HEK293 (cell line): Measurements from ENCODE around the gene RFTN1.

Source experiments
- KLF9 ChIP-seq: fragments of 450-650 bp; formaldehyde crosslinking; IDR thresholded peaks from 2 replicates; pipeline ENCODE4 v1.5.1; 2016; ENCODE audit warnings: missing biosample characterization, missing genetic modification characterization, low read depth
- RBAK ChIP-seq: fragments of 450-650 bp; formaldehyde crosslinking; IDR thresholded peaks from 2 replicates; pipeline ENCODE4 v1.5.1; 2016; ENCODE audit warnings: missing biosample characterization, missing genetic modification characterization
- YY1 ChIP-seq: fragments of 450-650 bp; formaldehyde crosslinking; IDR thresholded peaks from 2 replicates; pipeline ENCODE4 v1.5.1; 2018; ENCODE audit warnings: missing biosample characterization, missing genetic modification characterization
- ZNF138 ChIP-seq: fragments of 450-650 bp; formaldehyde crosslinking; IDR thresholded peaks from 2 replicates; pipeline ENCODE4 v1.5.1; 2016; ENCODE audit warnings: missing biosample characterization, missing genetic modification characterization, borderline replicate concordance
- ZNF341 ChIP-seq: fragments of 450-650 bp; formaldehyde crosslinking; IDR thresholded peaks from 2 replicates; pipeline ENCODE4; 2016; ENCODE audit warnings: low read depth, missing biosample characterization, missing genetic modification characterization
- ZNF785 ChIP-seq: fragments of 450-650 bp; formaldehyde crosslinking; IDR thresholded peaks from 2 replicates; pipeline ENCODE4 v1.5.1; 2016; ENCODE audit warnings: missing biosample characterization, missing genetic modification characterization
- ZXDB ChIP-seq: fragments of 450-650 bp; formaldehyde crosslinking; IDR thresholded peaks from 2 replicates; pipeline ENCODE4 v1.5.1; 2016; ENCODE audit warnings: missing biosample characterization, missing genetic modification characterization
- TF ChIP-seq, protein P1 (sequence below): fragments of 450-650 bp; formaldehyde crosslinking; IDR thresholded peaks from 2 replicates; pipeline ENCODE4 v1.5.1; 2017; ENCODE audit warnings: missing biosample characterization, mild to moderate bottlenecking, missing genetic modification characterization, moderate library complexity
- TF ChIP-seq, protein P2 (sequence below): fragments of 450-650 bp; formaldehyde crosslinking; optimal IDR thresholded peaks from 2 replicates; pipeline ENCODE3; 2016; ENCODE audit warnings: missing biosample characterization, mild to moderate bottlenecking, missing genetic modification characterization
- TF ChIP-seq, protein P3 (sequence below): fragments of 450-650 bp; formaldehyde crosslinking; IDR thresholded peaks from 2 replicates; pipeline ENCODE4 v1.5.1; 2016; ENCODE audit warnings: missing biosample characterization, missing genetic modification characterization
- TF ChIP-seq, protein P4 (sequence below): fragments of 450-650 bp; IDR thresholded peaks from 2 replicates; pipeline ENCODE4 v1.5.1; 2018; ENCODE audit warnings: missing biosample characterization, missing genetic modification characterization

DNA sequence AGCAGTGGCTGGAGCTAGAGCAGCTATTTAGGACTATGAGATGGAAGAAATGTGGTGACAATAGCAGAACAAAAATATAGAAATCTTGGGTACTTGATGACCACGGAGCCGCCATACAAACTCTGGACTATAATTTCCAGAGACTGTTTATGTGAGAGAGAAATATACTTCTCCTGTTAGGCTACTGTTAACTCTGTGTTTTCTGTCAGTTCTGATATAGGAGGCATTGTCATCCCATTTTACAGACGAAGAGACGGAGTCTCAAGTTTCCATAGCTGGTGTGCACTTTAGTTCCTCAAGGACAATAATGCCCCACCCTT, 22.8 kb upstream of the RFTN1 start:
- TF ChIP-seq RBAK (tag by site-specific recombination) (no peak), YY1 (tag by site-specific recombination) (no peak), ZNF785 (tag by site-specific recombination) (no peak), ZNF138 (tag by site-specific recombination) (no peak), KLF9 (tag by site-specific recombination) (no peak), ZNF341 (tag by site-specific recombination) (no peak), ZXDB (tag by site-specific recombination) (no peak)
- TF ChIP-seq, protein P1, sequence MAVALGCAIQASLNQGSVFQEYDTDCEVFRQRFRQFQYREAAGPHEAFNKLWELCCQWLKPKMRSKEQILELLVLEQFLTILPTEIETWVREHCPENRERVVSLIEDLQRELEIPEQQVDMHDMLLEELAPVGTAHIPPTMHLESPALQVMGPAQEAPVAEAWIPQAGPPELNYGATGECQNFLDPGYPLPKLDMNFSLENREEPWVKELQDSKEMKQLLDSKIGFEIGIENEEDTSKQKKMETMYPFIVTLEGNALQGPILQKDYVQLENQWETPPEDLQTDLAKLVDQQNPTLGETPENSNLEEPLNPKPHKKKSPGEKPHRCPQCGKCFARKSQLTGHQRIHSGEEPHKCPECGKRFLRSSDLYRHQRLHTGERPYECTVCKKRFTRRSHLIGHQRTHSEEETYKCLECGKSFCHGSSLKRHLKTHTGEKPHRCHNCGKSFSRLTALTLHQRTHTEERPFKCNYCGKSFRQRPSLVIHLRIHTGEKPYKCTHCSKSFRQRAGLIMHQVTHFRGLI (tag by site-specific recombination) = no peak
- TF ChIP-seq, protein P2, sequence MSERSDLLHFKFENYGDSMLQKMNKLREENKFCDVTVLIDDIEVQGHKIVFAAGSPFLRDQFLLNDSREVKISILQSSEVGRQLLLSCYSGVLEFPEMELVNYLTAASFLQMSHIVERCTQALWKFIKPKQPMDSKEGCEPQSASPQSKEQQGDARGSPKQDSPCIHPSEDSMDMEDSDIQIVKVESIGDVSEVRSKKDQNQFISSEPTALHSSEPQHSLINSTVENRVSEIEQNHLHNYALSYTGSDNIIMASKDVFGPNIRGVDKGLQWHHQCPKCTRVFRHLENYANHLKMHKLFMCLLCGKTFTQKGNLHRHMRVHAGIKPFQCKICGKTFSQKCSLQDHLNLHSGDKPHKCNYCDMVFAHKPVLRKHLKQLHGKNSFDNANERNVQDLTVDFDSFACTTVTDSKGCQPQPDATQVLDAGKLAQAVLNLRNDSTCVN (tag by site-specific recombination) = no peak
- TF ChIP-seq, protein P3, sequence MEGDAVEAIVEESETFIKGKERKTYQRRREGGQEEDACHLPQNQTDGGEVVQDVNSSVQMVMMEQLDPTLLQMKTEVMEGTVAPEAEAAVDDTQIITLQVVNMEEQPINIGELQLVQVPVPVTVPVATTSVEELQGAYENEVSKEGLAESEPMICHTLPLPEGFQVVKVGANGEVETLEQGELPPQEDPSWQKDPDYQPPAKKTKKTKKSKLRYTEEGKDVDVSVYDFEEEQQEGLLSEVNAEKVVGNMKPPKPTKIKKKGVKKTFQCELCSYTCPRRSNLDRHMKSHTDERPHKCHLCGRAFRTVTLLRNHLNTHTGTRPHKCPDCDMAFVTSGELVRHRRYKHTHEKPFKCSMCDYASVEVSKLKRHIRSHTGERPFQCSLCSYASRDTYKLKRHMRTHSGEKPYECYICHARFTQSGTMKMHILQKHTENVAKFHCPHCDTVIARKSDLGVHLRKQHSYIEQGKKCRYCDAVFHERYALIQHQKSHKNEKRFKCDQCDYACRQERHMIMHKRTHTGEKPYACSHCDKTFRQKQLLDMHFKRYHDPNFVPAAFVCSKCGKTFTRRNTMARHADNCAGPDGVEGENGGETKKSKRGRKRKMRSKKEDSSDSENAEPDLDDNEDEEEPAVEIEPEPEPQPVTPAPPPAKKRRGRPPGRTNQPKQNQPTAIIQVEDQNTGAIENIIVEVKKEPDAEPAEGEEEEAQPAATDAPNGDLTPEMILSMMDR = no peak
- TF ChIP-seq, protein P4, sequence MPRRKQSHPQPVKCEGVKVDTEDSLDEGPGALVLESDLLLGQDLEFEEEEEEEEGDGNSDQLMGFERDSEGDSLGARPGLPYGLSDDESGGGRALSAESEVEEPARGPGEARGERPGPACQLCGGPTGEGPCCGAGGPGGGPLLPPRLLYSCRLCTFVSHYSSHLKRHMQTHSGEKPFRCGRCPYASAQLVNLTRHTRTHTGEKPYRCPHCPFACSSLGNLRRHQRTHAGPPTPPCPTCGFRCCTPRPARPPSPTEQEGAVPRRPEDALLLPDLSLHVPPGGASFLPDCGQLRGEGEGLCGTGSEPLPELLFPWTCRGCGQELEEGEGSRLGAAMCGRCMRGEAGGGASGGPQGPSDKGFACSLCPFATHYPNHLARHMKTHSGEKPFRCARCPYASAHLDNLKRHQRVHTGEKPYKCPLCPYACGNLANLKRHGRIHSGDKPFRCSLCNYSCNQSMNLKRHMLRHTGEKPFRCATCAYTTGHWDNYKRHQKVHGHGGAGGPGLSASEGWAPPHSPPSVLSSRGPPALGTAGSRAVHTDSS (tag by site-specific recombination) = no peak
